HepG2 (cell line): ENCODE measurements around the gene PPME1. TPM values are rescaled to one million over a fixed set of nuclear protein-coding genes. Genes with fewer than 3 reads are reported as not detected.

Experiments used
- ARHGAP35 ChIP-seq: sonication (generic); formaldehyde crosslinking; IDR thresholded peaks from 2 replicates; pipeline ENCODE4 v1.9.0; 2022; ENCODE audit warnings: mild to moderate bottlenecking, inconsistent platforms, moderate library complexity, missing genetic modification reagents, borderline replicate concordance
- KDM1A ChIP-seq: IDR thresholded peaks from 2 replicates; pipeline ENCODE4 v1.6.1; 2016; ENCODE audit warnings: missing compliant biosample characterization
- MATR3 ChIP-seq: sonication (generic); formaldehyde crosslinking; IDR thresholded peaks from 2 replicates; pipeline ENCODE4 v1.4.0; 2020; ENCODE audit warnings: missing genetic modification reagents
- MBNL3 ChIP-seq: fragments of 250-450 bp; sonication (Bioruptor Pico); conservative IDR thresholded peaks from 2 replicates; pipeline ENCODE4 v1.8.0; 2022; ENCODE audit warnings: mild to moderate bottlenecking, inconsistent platforms
- NCOA5 ChIP-seq: sonication (generic); formaldehyde crosslinking; IDR thresholded peaks from 2 replicates; pipeline ENCODE4 v1.4.0; 2020; ENCODE audit warnings: missing genetic modification reagents
- RBAK ChIP-seq: sonication (generic); formaldehyde crosslinking; IDR thresholded peaks from 2 replicates; pipeline ENCODE4 v1.5.1; 2020; ENCODE audit warnings: mild to moderate bottlenecking, missing genetic modification reagents
- SNAPC2 ChIP-seq: sonication (generic); formaldehyde crosslinking; IDR thresholded peaks from 2 replicates; pipeline ENCODE4 v1.8.1; 2022; ENCODE audit warnings: mild to moderate bottlenecking, missing genetic modification reagents
- ZFYVE20 ChIP-seq: sonication (generic); formaldehyde crosslinking; IDR thresholded peaks from 2 replicates; pipeline ENCODE4 v1.8.0; 2023; ENCODE audit warnings: low read depth, mild to moderate bottlenecking, moderate library complexity, missing genetic modification reagents, borderline replicate concordance
- ZNF331 ChIP-seq: sonication (generic); formaldehyde crosslinking; IDR thresholded peaks from 2 replicates; pipeline ENCODE4 v1.4.0; 2020; ENCODE audit warnings: missing genetic modification reagents
- ZNF333 ChIP-seq: sonication (generic); formaldehyde crosslinking; IDR thresholded peaks from 2 replicates; pipeline ENCODE4 v1.4.0; 2020; ENCODE audit warnings: mild to moderate bottlenecking, missing genetic modification reagents, borderline replicate concordance
- ZNF451 ChIP-seq: sonication (generic); formaldehyde crosslinking; IDR thresholded peaks from 2 replicates; pipeline ENCODE4 v1.5.0; 2020; ENCODE audit warnings: mild to moderate bottlenecking, missing genetic modification reagents
- polyA plus RNA-seq, 8 experiments: library from polyadenylated mRNA; depleted of rRNA in 3 of 8; stranded (reverse) in 7 of 8; unstranded in 1 of 8; fragments of >200 nt; fragmentation: Illumina TruSeq in 4 of 8; extraction: Trizol in 4 of 8; gene quantifications; 2 replicates each; pipeline versions ENCODE4 v1.2.1 to v1.2.3, GENCODE V29; 2011 to 2016; ENCODE audit warnings: low read depth in 4 of 8, missing spikeins in 1 of 8, mixed read lengths in 1 of 8; ENCODE audit not compliant: insufficient read depth in 1 of 8
- total RNA-seq, 5 experiments: library from RNA; depleted of rRNA; stranded (reverse); fragments of >200 nt; fragmentation: Illumina TruSeq; extraction: Trizol; gene quantifications; 2 replicates each; pipeline ENCODE4 v1.2.3, GENCODE V29; 2016; ENCODE audit warnings: low read depth in 1 of 5
- TF ChIP-seq, protein P1 (sequence below): IDR thresholded peaks from 2 replicates; pipeline ENCODE4 v1.6.1; 2016; ENCODE audit warnings: low read depth
- TF ChIP-seq, protein P2 (sequence below), 2 experiments: sonication (generic) in 1 of 2; formaldehyde crosslinking in 1 of 2; IDR thresholded peaks; 2 replicates each; pipeline versions ENCODE4 v1.4.0 to v1.6.1; 2018 to 2020; ENCODE audit warnings: missing genetic modification reagents in 2 of 2, borderline replicate concordance in 1 of 2, low read depth in 1 of 2, mild to moderate bottlenecking in 1 of 2, missing biosample characterization in 1 of 2
- TF ChIP-seq, protein P3 (sequence below), 2 experiments: IDR thresholded peaks; 2 replicates each; pipeline ENCODE4 v1.6.1; 2011 to 2012; ENCODE audit warnings: low read length in 2 of 2, borderline replicate concordance in 1 of 2, low read depth in 1 of 2, mild to moderate bottlenecking in 1 of 2, moderate library complexity in 1 of 2
- TF ChIP-seq, protein P4 (sequence below): sonication (generic); formaldehyde crosslinking; IDR thresholded peaks from 2 replicates; pipeline ENCODE4 v1.8.1; 2022; ENCODE audit warnings: low read depth, mild to moderate bottlenecking, missing genetic modification reagents
- TF ChIP-seq, protein P5 (sequence below): IDR thresholded peaks from 2 replicates; pipeline ENCODE4 v1.6.1; 2016

The PPME1 gene
- total and polyA plus RNA-seq, 2 of the 13 experiments (the other 11 are each of a cell fraction or from before 2014, with no cell fraction given), result 31.3 to 56.0 TPM

DNA sequence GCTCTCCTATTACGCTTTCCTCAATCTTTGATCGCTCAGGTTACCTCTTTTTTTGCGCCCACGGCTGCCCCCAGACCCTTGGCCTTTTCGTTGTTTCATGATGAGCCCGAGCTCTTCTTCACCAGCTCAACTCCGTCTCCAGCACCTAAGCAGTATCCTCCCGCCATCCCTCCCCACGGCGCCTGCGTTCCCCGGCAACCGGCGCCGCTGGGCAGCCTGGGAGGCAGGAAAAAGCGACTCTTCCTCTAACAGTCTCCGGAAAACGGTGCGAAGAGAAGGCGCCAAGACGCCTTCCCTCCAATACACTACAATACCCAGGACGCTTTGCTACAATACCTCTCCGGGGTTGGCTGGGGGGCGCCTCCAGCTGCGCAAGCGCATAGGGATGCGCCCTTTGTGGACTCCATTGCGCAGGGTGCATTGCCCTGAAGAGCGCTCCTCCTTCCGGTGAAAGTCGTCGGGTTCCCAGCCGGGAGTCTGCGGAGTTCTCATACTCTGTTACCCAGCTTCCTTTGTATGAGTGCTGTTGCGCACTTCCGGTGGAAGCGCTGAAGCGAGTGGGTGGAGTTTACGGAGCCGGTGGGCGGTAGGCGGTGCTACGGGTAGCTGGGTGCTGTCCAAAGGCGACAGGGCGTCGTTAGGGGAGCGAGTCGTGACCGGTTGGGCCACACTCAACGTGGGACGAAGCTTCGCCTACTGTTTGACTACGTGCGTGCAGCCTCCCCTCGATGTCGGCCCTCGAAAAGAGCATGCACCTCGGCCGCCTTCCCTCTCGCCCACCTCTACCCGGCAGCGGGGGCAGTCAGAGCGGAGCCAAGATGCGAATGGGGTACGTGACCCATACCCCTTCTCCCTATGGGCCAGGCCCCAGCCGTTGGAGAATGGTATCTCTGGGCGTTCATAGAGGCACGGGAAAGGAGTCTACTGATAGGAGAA lies at the start of gene PPME1, which contains the start of gene C2CD3 (continued):
- TF ChIP-seq, protein P1, sequence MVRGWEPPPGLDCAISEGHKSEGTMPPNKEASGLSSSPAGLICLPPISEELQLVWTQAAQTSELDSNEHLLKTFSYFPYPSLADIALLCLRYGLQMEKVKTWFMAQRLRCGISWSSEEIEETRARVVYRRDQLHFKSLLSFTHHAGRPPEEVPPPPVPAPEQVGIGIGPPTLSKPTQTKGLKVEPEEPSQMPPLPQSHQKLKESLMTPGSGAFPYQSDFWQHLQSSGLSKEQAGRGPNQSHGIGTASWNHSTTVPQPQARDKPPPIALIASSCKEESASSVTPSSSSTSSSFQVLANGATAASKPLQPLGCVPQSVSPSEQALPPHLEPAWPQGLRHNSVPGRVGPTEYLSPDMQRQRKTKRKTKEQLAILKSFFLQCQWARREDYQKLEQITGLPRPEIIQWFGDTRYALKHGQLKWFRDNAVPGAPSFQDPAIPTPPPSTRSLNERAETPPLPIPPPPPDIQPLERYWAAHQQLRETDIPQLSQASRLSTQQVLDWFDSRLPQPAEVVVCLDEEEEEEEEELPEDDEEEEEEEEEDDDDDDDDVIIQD (CRISPR knock-in tag), result no peak
- TF ChIP-seq, protein P2, sequence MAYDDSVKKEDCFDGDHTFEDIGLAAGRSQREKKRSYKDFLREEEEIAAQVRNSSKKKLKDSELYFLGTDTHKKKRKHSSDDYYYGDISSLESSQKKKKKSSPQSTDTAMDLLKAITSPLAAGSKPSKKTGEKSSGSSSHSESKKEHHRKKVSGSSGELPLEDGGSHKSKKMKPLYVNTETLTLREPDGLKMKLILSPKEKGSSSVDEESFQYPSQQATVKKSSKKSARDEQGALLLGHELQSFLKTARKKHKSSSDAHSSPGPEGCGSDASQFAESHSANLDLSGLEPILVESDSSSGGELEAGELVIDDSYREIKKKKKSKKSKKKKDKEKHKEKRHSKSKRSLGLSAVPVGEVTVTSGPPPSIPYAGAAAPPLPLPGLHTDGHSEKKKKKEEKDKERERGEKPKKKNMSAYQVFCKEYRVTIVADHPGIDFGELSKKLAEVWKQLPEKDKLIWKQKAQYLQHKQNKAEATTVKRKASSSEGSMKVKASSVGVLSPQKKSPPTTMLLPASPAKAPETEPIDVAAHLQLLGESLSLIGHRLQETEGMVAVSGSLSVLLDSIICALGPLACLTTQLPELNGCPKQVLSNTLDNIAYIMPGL (CRISPR knock-in tag; IDR thresholded peaks at IDR 0.05; ENCODE audit: borderline replicate concordance in 1 of 2, low read depth in 1 of 2), result peak; percentile 70 to 87
- TF ChIP-seq, protein P3, sequence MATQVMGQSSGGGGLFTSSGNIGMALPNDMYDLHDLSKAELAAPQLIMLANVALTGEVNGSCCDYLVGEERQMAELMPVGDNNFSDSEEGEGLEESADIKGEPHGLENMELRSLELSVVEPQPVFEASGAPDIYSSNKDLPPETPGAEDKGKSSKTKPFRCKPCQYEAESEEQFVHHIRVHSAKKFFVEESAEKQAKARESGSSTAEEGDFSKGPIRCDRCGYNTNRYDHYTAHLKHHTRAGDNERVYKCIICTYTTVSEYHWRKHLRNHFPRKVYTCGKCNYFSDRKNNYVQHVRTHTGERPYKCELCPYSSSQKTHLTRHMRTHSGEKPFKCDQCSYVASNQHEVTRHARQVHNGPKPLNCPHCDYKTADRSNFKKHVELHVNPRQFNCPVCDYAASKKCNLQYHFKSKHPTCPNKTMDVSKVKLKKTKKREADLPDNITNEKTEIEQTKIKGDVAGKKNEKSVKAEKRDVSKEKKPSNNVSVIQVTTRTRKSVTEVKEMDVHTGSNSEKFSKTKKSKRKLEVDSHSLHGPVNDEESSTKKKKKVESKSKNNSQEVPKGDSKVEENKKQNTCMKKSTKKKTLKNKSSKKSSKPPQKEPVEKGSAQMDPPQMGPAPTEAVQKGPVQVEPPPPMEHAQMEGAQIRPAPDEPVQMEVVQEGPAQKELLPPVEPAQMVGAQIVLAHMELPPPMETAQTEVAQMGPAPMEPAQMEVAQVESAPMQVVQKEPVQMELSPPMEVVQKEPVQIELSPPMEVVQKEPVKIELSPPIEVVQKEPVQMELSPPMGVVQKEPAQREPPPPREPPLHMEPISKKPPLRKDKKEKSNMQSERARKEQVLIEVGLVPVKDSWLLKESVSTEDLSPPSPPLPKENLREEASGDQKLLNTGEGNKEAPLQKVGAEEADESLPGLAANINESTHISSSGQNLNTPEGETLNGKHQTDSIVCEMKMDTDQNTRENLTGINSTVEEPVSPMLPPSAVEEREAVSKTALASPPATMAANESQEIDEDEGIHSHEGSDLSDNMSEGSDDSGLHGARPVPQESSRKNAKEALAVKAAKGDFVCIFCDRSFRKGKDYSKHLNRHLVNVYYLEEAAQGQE (IDR thresholded peaks at IDR 0.05; ENCODE audit: borderline replicate concordance in 1 of 2, low read depth in 1 of 2, low read length in 2 of 2), result peak; percentile 50 to 87
- TF ChIP-seq ZNF333 (CRISPR knock-in tag), result no peak
- TF ChIP-seq, protein P4, sequence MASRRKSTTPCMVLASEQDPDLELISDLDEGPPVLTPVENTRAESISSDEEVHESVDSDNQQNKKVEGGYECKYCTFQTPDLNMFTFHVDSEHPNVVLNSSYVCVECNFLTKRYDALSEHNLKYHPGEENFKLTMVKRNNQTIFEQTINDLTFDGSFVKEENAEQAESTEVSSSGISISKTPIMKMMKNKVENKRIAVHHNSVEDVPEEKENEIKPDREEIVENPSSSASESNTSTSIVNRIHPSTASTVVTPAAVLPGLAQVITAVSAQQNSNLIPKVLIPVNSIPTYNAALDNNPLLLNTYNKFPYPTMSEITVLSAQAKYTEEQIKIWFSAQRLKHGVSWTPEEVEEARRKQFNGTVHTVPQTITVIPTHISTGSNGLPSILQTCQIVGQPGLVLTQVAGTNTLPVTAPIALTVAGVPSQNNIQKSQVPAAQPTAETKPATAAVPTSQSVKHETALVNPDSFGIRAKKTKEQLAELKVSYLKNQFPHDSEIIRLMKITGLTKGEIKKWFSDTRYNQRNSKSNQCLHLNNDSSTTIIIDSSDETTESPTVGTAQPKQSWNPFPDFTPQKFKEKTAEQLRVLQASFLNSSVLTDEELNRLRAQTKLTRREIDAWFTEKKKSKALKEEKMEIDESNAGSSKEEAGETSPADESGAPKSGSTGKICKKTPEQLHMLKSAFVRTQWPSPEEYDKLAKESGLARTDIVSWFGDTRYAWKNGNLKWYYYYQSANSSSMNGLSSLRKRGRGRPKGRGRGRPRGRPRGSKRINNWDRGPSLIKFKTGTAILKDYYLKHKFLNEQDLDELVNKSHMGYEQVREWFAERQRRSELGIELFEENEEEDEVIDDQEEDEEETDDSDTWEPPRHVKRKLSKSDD (CRISPR knock-in tag), result no peak
- no peak for TF ChIP-seq SNAPC2
- TF ChIP-seq, protein P5, sequence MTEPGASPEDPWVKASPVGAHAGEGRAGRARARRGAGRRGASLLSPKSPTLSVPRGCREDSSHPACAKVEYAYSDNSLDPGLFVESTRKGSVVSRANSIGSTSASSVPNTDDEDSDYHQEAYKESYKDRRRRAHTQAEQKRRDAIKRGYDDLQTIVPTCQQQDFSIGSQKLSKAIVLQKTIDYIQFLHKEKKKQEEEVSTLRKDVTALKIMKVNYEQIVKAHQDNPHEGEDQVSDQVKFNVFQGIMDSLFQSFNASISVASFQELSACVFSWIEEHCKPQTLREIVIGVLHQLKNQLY, result 0 out of 2 replicates have a peak, but pooled peaks have one; percentile 45
- TF ChIP-seq ZNF451 (CRISPR knock-in tag), result peak; percentile 56; the same call in 1 of the 2 replicates
- TF ChIP-seq KDM1A (CRISPR knock-in tag), result no peak
- peak; percentile 77 for TF ChIP-seq ZNF331 (CRISPR knock-in tag)
- no peak for TF ChIP-seq ARHGAP35 (CRISPR knock-in tag)
- no peak for TF ChIP-seq MBNL3 (CRISPR knock-in tag)
- TF ChIP-seq ZFYVE20 (CRISPR knock-in tag), result no peak
- TF ChIP-seq MATR3, result no peak
- TF ChIP-seq RBAK (CRISPR knock-in tag), result no peak
- no peak for TF ChIP-seq NCOA5 (CRISPR knock-in tag)
